ENCODE measurements around the gene EIF2AK3.

DNA sequence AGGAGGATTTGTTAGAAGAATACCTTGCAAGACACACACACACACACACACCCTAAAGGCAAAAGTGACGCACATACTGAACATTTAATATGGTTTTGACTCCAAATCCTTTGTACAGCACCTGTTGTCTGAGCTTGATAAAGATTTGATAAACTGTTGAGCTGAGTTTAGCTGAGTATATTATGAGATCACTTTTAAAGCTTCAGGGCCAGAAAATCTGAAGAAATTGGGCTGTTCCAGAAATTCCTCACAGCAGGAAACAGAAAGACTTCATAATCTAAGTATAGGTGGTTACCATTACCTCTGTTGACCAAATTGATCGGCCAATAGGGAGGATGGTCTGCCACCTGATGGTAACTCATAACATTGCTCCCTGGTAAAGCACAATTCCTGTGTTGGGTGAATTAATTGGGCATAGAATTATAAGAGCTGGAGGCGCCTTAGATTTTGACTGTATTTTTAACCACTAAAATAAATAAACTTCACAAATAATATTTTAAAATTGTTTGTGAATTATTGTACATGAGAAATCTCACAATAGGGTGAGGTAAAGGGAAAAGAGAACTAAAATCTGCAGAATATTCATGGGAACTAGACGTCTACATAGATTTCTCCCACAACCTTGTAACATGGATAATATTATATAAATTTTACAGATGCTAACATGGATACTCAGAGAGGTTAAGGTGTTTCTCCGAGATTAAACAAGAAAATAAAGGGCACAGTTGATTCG, 42.4 kb upstream of the EIF2AK3 start:
- TF ChIP-seq, protein P1, sequence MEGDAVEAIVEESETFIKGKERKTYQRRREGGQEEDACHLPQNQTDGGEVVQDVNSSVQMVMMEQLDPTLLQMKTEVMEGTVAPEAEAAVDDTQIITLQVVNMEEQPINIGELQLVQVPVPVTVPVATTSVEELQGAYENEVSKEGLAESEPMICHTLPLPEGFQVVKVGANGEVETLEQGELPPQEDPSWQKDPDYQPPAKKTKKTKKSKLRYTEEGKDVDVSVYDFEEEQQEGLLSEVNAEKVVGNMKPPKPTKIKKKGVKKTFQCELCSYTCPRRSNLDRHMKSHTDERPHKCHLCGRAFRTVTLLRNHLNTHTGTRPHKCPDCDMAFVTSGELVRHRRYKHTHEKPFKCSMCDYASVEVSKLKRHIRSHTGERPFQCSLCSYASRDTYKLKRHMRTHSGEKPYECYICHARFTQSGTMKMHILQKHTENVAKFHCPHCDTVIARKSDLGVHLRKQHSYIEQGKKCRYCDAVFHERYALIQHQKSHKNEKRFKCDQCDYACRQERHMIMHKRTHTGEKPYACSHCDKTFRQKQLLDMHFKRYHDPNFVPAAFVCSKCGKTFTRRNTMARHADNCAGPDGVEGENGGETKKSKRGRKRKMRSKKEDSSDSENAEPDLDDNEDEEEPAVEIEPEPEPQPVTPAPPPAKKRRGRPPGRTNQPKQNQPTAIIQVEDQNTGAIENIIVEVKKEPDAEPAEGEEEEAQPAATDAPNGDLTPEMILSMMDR (IDR thresholded peaks at IDR 0.05; ENCODE audit: borderline replicate concordance, extremely low read depth, low read length, poor library complexity, severe bottlenecking) = peak; percentile 55
- TF ChIP-seq EZH2 (IDR thresholded peaks at IDR 0.05; ENCODE audit: borderline replicate concordance, low read depth, low read length, severe bottlenecking) = no peak
